Smooth muscle cell (in vitro differentiated cells): ENCODE results near the gene PFKFB2. TPM values are rescaled to one million over a fixed set of nuclear protein-coding genes. Genes with fewer than 3 reads are reported as not detected.

ENCODE experiments used
- DNase-seq: peaks from one replicate; lab custom pipeline; 2025; ENCODE audit not compliant: unreplicated experiment; lab: John Stamatoyannopoulos, UW
- H2AFZ ChIP-seq: fragments of 200-600 bp; sonication (generic); 2 replicates; pipeline ENCODE4 v1.6.0; 2016; ENCODE audit warnings: antibody characterized with exemption, low read depth, mild to moderate bottlenecking
- H3F3A ChIP-seq: fragments of 200-600 bp; sonication (generic); 2 replicates; pipeline ENCODE4 v1.6.0; 2017; ENCODE audit warnings: antibody characterized with exemption, low read depth
- H3K27ac ChIP-seq: fragments of 200-600 bp; sonication (generic); 2 replicates; pipeline ENCODE4 v1.5.1; 2016; ENCODE audit warnings: low read depth, mild to moderate bottlenecking
- H3K27me3 ChIP-seq: fragments of 200-600 bp; sonication (generic); 2 replicates; pipeline ENCODE4 v1.6.1; 2016; ENCODE audit warnings: low read depth, mild to moderate bottlenecking
- H3K36me3 ChIP-seq: fragments of 200-600 bp; sonication (generic); 2 replicates; pipeline ENCODE4 v1.5.1; 2016; ENCODE audit warnings: low read depth
- H3K4me1 ChIP-seq: fragments of 200-600 bp; sonication (generic); 2 replicates; pipeline ENCODE4 v1.5.1; 2016; ENCODE audit warnings: low read depth
- H3K4me2 ChIP-seq: fragments of 200-600 bp; sonication (generic); 2 replicates; pipeline ENCODE4 v1.6.0; 2016; ENCODE audit warnings: mild to moderate bottlenecking
- H3K4me3 ChIP-seq: fragments of 200-600 bp; sonication (generic); 2 replicates; pipeline ENCODE4 v1.5.1; 2016; ENCODE audit warnings: mild to moderate bottlenecking
- H3K79me2 ChIP-seq: fragments of 200-600 bp; sonication (generic); 2 replicates; pipeline ENCODE4 v1.6.0; 2016; ENCODE audit warnings: low read depth, mild to moderate bottlenecking
- H3K9ac ChIP-seq: fragments of 200-600 bp; sonication (generic); 2 replicates; pipeline ENCODE4 v1.6.0; 2016; ENCODE audit warnings: low read depth
- H3K9me3 ChIP-seq: fragments of 200-600 bp; sonication (generic); replicated peaks from 2 replicates; pipeline ENCODE4 v1.5.1; 2016; ENCODE audit warnings: low read depth
- H4K20me1 ChIP-seq: fragments of 200-600 bp; sonication (generic); 2 replicates; pipeline ENCODE4 v1.6.0; 2016; ENCODE audit warnings: low read depth
- CTCF ChIP-seq: fragments of 200-600 bp; sonication (generic); IDR thresholded peaks from 2 replicates; pipeline ENCODE4 v1.5.1; 2017; ENCODE audit warnings: borderline replicate concordance, mild to moderate bottlenecking, antibody characterized with exemption; ENCODE audit not compliant: insufficient read depth, poor library complexity, severe bottlenecking
- WGBS: methylation state at CpG from one replicate; pipeline ENCODE4 v1.1.7; 2016; ENCODE audit warnings: low lambda C conversion rate; 5-methylcytosine and 5-hydroxymethylcytosine counted together
- polyA plus RNA-seq: library from polyadenylated mRNA; unstranded; fragments of >200 nt; fragmentation: Nextera tagmentation; extraction: Ambion mirVana; gene quantifications from 2 replicates; pipeline ENCODE4 v1.2.1, GENCODE V29; 2016
- total RNA-seq: library from RNA; depleted of rRNA; stranded (reverse); fragments of >200 nt; gene quantifications from 2 replicates; pipeline ENCODE4 v1.2.3, GENCODE V29; 2014

The PFKFB2 gene
- total and polyA plus RNA-seq, 2 experiments from 2014 or later, result 5.0 to 9.8 TPM

- Histone ChIP-seq H3K27ac (no peak overlapping the region), H3K4me3 (no peak overlapping the region), H3K9me3 (no peaks in the 10 kb centered on the region), H3K36me3 (no peaks in the 10 kb centered on the region), H4K20me1 (no peaks in the 10 kb centered on the region), H3K27me3 (no peaks in the 10 kb centered on the region), H3K79me2 (no peaks in the 10 kb centered on the region), H2AFZ (no peak overlapping the region), H3K4me2 (no peak overlapping the region), H3F3A (peaks cover 7% of the 10 kb centered on the region), H3K9ac (no peak overlapping the region), H3K4me1 (peaks cover 8% of the 10 kb centered on the region)
- TF ChIP-seq CTCF, result no peak
- no peak for DNase-seq
- 87% methylated on average over 2 of the region's 2 CpGs for WGBS
Measured at GRCh38 chr1:207081088-207081487, 28.0 kb downstream of the PFKFB2 start.

DNA sequence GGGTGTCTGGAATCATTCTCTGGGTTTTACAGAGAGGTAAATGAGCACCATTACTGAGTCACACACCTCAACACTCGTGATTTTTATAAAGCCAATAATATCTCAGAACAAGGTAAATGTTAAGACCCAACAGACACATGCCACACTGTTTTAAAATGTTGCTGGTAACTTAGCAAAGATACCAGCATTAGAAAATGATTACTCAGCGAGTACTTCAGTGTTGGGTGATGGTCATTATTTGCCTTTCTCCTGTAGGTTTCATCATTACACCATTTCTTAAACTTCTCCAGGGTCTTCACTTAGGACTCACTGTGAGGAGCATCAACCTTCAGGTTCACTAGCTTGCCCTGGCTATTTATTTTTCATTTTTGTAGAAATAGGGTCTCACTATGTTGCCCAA lies 28.7 kb downstream of the PFKFB2 start:
- no peaks in the 10 kb centered on the region for H3K27me3 ChIP-seq
- no peak overlapping the region for H2AFZ ChIP-seq
- no peaks in the 10 kb centered on the region for H4K20me1 ChIP-seq
- no peaks in the 10 kb centered on the region for H3K36me3 ChIP-seq
- H3K4me1 ChIP-seq, result peaks cover 8% of the 10 kb centered on the region
- no peak overlapping the region for H3K27ac ChIP-seq
- no peak overlapping the region for H3K4me3 ChIP-seq
- WGBS, result 92% methylated on average over 2 of the region's 2 CpGs
- H3K79me2 ChIP-seq, result no peaks in the 10 kb centered on the region
- H3K9me3 ChIP-seq, result no peaks in the 10 kb centered on the region
- no peak for DNase-seq
- no peak overlapping the region for H3K4me2 ChIP-seq
- no peak for TF ChIP-seq CTCF
- H3F3A ChIP-seq, result peaks cover 7% of the 10 kb centered on the region
- no peak overlapping the region for H3K9ac ChIP-seq

GRCh38 chr1:207084232-207084631 lies 31.2 kb downstream of the PFKFB2 start:
- H3K9me3 ChIP-seq, result no peaks in the 10 kb centered on the region
- H4K20me1 ChIP-seq, result no peaks in the 10 kb centered on the region
- WGBS, result 21% methylated on average over 2 of the region's 2 CpGs
- H2AFZ ChIP-seq, result peak overlapping the region; percentile 29
- no peak overlapping the region for H3K9ac ChIP-seq
- H3K36me3 ChIP-seq, result no peaks in the 10 kb centered on the region
- no peak for TF ChIP-seq CTCF
- H3K4me1 ChIP-seq, result peaks cover 8% of the 10 kb centered on the region
- peak overlapping the region; percentile 20 for H3K27ac ChIP-seq
- DNase-seq, result no peak
- no peaks in the 10 kb centered on the region for H3K27me3 ChIP-seq
- peaks cover 7% of the 10 kb centered on the region for H3F3A ChIP-seq
- peak overlapping the region; percentile 65 for H3K4me2 ChIP-seq
- no peaks in the 10 kb centered on the region for H3K79me2 ChIP-seq
- no peak overlapping the region for H3K4me3 ChIP-seq

GRCh38 chr1:207084701-207085180 lies 31.7 kb downstream of the PFKFB2 start:
- Histone ChIP-seq H3K27ac (no peak overlapping the region), H3K27me3 (no peaks in the 10 kb centered on the region), H3K9me3 (no peaks in the 10 kb centered on the region), H3K4me3 (no peak overlapping the region), H3K4me1 (peaks cover 8% of the 10 kb centered on the region), H2AFZ (no peak overlapping the region), H3K79me2 (no peaks in the 10 kb centered on the region), H4K20me1 (no peaks in the 10 kb centered on the region), H3F3A (peaks cover 7% of the 10 kb centered on the region), H3K9ac (no peak overlapping the region), H3K4me2 (peak overlapping the region; percentile 65), H3K36me3 (no peaks in the 10 kb centered on the region)
- WGBS, result 26% methylated on average over 8 of the region's 8 CpGs
- peak; percentile 57 for TF ChIP-seq CTCF
- DNase-seq, result no peak
